ENCODE data around the gene CDH23. TPM values are rescaled to one million over a fixed set of nuclear protein-coding genes. Genes with fewer than 3 reads are reported as not detected.

Gene CDH23
- total and polyA plus RNA-seq, 12 donors, result 1.7 to 20.2 (median 7.8) TPM

- H3K9me3 ChIP-seq (replicated peaks in 1 of 3), result no peaks in the 10 kb centered on the region
- no peak overlapping the region for H3K4me3 ChIP-seq
- DNase-seq, result no peak
- H3K27ac ChIP-seq, result no peak overlapping the region
- intact Hi-C loops (cut with DNase I), result no loop called here
- no peaks in the 10 kb centered on the region for H3K36me3 ChIP-seq (replicated peaks in 1 of 2)
- H3K27me3 ChIP-seq, result no peaks in the 10 kb centered on the region
- 73 to 84% (median 78%) methylated on average over 7 of the region's 7 CpGs for WGBS, 4 donors
- peaks cover 0 to 9% of the 10 kb centered on the region in 2 donors for H3K4me1 ChIP-seq (replicated peaks in 1 of 2)
- TF ChIP-seq, protein P1, sequence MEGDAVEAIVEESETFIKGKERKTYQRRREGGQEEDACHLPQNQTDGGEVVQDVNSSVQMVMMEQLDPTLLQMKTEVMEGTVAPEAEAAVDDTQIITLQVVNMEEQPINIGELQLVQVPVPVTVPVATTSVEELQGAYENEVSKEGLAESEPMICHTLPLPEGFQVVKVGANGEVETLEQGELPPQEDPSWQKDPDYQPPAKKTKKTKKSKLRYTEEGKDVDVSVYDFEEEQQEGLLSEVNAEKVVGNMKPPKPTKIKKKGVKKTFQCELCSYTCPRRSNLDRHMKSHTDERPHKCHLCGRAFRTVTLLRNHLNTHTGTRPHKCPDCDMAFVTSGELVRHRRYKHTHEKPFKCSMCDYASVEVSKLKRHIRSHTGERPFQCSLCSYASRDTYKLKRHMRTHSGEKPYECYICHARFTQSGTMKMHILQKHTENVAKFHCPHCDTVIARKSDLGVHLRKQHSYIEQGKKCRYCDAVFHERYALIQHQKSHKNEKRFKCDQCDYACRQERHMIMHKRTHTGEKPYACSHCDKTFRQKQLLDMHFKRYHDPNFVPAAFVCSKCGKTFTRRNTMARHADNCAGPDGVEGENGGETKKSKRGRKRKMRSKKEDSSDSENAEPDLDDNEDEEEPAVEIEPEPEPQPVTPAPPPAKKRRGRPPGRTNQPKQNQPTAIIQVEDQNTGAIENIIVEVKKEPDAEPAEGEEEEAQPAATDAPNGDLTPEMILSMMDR (IDR thresholded peaks at IDR 0.05), result no peak
- no peak for TF ChIP-seq POLR2A (IDR thresholded peaks at IDR 0.05)
These were observed 296.0 kb downstream of the CDH23 start for GRCh38 chr10:71692598-71693306.

GRCh38 chr10:71693377-71693776 lies 296.7 kb downstream of the CDH23 start:
- Histone ChIP-seq H3K4me3 (no peak overlapping the region), H3K9me3 (replicated peaks in 1 of 3) (no peaks in the 10 kb centered on the region), H3K36me3 (replicated peaks in 1 of 2) (no peaks in the 10 kb centered on the region), H3K27me3 (no peaks in the 10 kb centered on the region), H3K27ac (peak overlapping the region in 3 of 5 donors; percentile 32 to 60 (median 51)), H3K4me1 (replicated peaks in 1 of 2) (peaks cover 0 to 9% of the 10 kb centered on the region in 2 donors)
- intact Hi-C loops (cut with DNase I), result no loop called here
- 53 to 61% (median 55%) methylated on average over 5 of the region's 5 CpGs for WGBS, 4 donors
- TF ChIP-seq, protein P1 (IDR thresholded peaks at IDR 0.05), result no peak
- TF ChIP-seq POLR2A (IDR thresholded peaks at IDR 0.05), result no peak
- no peak for DNase-seq

DNA sequence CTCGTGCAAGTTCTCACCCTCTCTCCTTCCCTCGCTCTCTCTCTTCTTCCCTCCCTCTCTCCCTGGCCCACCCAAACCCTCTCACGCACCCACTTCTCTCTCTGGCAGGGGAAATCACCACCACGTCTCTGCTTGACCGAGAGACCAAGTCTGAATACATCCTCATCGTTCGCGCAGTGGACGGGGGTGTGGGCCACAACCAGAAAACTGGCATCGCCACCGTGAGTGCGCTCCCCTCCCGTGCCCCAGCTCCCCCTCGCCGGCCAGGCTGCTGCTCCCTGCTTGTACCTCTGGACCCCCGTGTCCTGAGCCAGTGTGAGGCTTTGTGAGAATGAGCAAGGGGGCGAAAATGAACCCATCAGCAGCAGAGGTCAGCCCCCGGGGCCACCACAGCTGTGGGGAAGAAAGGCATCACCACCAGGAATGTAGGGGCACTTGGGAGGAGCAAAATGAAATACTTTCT lies 297.4 kb downstream of the CDH23 start:
- TF ChIP-seq POLR2A (IDR thresholded peaks at IDR 0.05), result no peak
- TF ChIP-seq, protein P1 (IDR thresholded peaks at IDR 0.05), result no peak
- no peaks in the 10 kb centered on the region for H3K36me3 ChIP-seq (replicated peaks in 1 of 2)
- peak overlapping the region in 3 of 5 donors; percentile 32 to 60 (median 51) for H3K27ac ChIP-seq
- intact Hi-C loops (cut with DNase I), result no loop called here
- DNase-seq, result no peak
- WGBS, 4 donors, result 71 to 80% (median 72%) methylated on average over 13 to 18 of the region's 18 CpGs
- H3K4me1 ChIP-seq (replicated peaks in 1 of 2), result peaks cover 0 to 9% of the 10 kb centered on the region in 2 donors
- H3K27me3 ChIP-seq, result no peaks in the 10 kb centered on the region
- no peaks in the 10 kb centered on the region for H3K9me3 ChIP-seq (replicated peaks in 1 of 3)
- H3K4me3 ChIP-seq, result no peak overlapping the region

GRCh38 chr10:71694567-71694968 lies 297.8 kb downstream of the CDH23 start:
- 55 to 74% (median 63%) methylated on average over 8 to 10 of the region's 10 CpGs for WGBS, 4 donors
- Histone ChIP-seq H3K36me3 (replicated peaks in 1 of 2) (no peaks in the 10 kb centered on the region), H3K27ac (peak overlapping the region in 3 of 5 donors; percentile 32 to 60 (median 51)), H3K4me3 (no peak overlapping the region), H3K27me3 (no peaks in the 10 kb centered on the region), H3K9me3 (replicated peaks in 1 of 3) (no peaks in the 10 kb centered on the region), H3K4me1 (replicated peaks in 1 of 2) (peaks cover 0 to 9% of the 10 kb centered on the region in 2 donors)
- intact Hi-C loops (cut with DNase I), result no loop called here
- DNase-seq, result peak in 6 of 7 donors; percentile 33 to 68 (median 46)
- no peak for TF ChIP-seq POLR2A (IDR thresholded peaks at IDR 0.05)
- TF ChIP-seq, protein P1 (IDR thresholded peaks at IDR 0.05), result no peak

Data from adrenal gland (tissue), 12 donors.